Stimulated activated CD4-positive, alpha-beta T cell treated with anti-CD3 and anti-CD28 coated beads, Interleukin-12 subunit alpha, Interleukin-12 subunit beta, amount 100 ng/mL, for 4 hours (primary cell): Measurements from ENCODE around the gene CRYGN.

Source experiments
- DNase-seq: peaks from one replicate; pipeline ENCODE4 v3.0.0-alpha.2; 2020

Gene CRYGN

GRCh38 chr7:151439855-151440798, at the start of gene CRYGN:
Gene CRYGN, minus strand, starts transcription at chr7:151440141. Its CDS starts 224 bp downstream, at chr7:151439917.
- no peak for DNase-seq

- DNase-seq: no peak
These were observed 49.6 kb upstream of the CRYGN start for GRCh38 chr7:151489498-151489897.

GRCh38 chr7:151488096-151488495, 48.2 kb upstream of the CRYGN start:
- DNase-seq: no peak

- no peak for DNase-seq
These were observed 47.3 kb upstream of the CRYGN start for GRCh38 chr7:151487228-151487627.

GRCh38 chr7:151486074-151486473, 46.1 kb upstream of the CRYGN start:
- DNase-seq: no peak

GRCh38 chr7:151484971-151485707, 45.2 kb upstream of the CRYGN start:
- DNase-seq: no peak

- no peak for DNase-seq
These were observed 43.7 kb upstream of the CRYGN start for GRCh38 chr7:151483711-151483983.

GRCh38 chr7:151482883-151483710, 43.2 kb upstream of the CRYGN start:
- no peak for DNase-seq

- DNase-seq: no peak
These were observed 41.9 kb upstream of the CRYGN start for GRCh38 chr7:151481650-151482505.

- DNase-seq: no peak
These were observed 37.9 kb upstream of the CRYGN start for GRCh38 chr7:151477867-151478266.

- no peak for DNase-seq
These were observed 32.9 kb upstream of the CRYGN start for GRCh38 chr7:151472644-151473380.

- no peak for DNase-seq
These were observed 30.8 kb upstream of the CRYGN start for GRCh38 chr7:151470711-151471110.

- no peak for DNase-seq
These were observed 29.3 kb upstream of the CRYGN start for GRCh38 chr7:151469281-151469680.

- no peak for DNase-seq
These were observed 28.5 kb upstream of the CRYGN start for GRCh38 chr7:151468217-151469018.

GRCh38 chr7:151465169-151465568, 25.2 kb upstream of the CRYGN start:
- DNase-seq: no peak

- DNase-seq: no peak
These were observed 22.4 kb upstream of the CRYGN start for GRCh38 chr7:151462306-151462779.

- DNase-seq: no peak
These were observed 21.9 kb upstream of the CRYGN start for GRCh38 chr7:151461942-151462230.

GRCh38 chr7:151461096-151461941, 21.4 kb upstream of the CRYGN start:
- DNase-seq: no peak

- DNase-seq: no peak
These were observed 20.5 kb upstream of the CRYGN start for GRCh38 chr7:151460474-151460855.
